Suppressor macrophage treated with lipopolysaccharide for 1 hour (primary cell): Measurements from ENCODE around the gene GANC.
"Not testable (repeated sequence)": the region's sequence is repeated elsewhere in the genome, so short reads cannot be mapped to it uniquely, and the experiment has no call there.

Experiments
- DNase-seq, 3 donors: peaks; one replicate each; pipeline ENCODE4 v3.0.0-alpha.2; 2020 to 2022

The GANC gene, protein sequence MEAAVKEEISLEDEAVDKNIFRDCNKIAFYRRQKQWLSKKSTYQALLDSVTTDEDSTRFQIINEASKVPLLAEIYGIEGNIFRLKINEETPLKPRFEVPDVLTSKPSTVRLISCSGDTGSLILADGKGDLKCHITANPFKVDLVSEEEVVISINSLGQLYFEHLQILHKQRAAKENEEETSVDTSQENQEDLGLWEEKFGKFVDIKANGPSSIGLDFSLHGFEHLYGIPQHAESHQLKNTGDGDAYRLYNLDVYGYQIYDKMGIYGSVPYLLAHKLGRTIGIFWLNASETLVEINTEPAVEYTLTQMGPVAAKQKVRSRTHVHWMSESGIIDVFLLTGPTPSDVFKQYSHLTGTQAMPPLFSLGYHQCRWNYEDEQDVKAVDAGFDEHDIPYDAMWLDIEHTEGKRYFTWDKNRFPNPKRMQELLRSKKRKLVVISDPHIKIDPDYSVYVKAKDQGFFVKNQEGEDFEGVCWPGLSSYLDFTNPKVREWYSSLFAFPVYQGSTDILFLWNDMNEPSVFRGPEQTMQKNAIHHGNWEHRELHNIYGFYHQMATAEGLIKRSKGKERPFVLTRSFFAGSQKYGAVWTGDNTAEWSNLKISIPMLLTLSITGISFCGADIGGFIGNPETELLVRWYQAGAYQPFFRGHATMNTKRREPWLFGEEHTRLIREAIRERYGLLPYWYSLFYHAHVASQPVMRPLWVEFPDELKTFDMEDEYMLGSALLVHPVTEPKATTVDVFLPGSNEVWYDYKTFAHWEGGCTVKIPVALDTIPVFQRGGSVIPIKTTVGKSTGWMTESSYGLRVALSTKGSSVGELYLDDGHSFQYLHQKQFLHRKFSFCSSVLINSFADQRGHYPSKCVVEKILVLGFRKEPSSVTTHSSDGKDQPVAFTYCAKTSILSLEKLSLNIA (N-terminal part only)

DNA sequence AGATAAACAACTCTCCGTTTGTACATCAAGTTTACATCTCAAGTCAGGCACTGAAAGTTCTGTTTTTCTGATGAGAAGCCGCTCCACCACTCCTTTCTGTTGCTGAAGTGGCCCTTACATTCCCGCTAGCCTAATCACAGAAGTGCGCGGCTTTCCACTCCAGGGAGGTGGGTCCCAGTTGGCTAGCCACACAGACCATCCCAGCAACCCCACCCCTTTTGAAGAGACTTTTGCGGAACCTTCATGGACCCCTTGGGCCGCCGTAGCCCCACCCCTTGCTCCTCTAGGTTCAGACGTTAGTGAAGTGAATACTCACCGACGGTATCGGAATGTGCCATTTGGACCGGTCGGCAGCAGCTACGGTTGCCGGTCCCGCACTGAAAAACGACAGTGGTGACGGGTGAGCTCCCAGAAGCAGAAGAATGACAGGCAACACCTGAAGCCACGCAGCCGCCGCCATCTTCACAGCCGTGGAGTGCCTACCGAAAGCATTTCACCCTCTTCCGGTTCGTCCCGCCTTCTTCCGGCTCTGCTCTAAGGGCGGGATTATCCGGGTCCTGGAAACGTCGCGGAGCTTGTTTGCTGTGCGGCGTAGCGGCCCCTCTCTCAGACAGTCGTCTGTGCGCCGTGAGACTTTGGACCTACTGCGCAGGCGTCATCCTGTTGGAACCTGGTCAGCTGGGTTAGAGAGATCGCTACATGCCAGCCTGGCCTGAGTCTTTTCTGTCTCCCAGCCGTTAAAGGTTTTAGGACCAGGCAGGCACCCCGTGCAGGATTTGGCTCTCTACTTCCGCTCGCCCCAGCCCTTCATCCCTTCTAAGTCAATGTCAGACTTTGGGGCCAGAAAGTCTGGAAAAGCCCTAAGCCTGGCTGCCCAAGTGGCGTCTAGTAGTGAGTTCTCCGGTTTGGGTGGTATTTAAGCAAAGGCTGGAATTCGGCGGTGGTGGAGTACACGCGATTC is at the start of gene GANC, which contains the start of gene TMEM87A:
GANC (plus strand) TSS at position 263 of the 961 bp plus-strand sequence. CDS start 1,281 bp downstream, outside the sequence.
TMEM87A (minus strand) TSS at position 495 of the 961 bp plus-strand sequence; CDS start at position 460, 35 bp downstream.
- DNase-seq, result peak; percentile 97 to 99 (median 98)

DNA sequence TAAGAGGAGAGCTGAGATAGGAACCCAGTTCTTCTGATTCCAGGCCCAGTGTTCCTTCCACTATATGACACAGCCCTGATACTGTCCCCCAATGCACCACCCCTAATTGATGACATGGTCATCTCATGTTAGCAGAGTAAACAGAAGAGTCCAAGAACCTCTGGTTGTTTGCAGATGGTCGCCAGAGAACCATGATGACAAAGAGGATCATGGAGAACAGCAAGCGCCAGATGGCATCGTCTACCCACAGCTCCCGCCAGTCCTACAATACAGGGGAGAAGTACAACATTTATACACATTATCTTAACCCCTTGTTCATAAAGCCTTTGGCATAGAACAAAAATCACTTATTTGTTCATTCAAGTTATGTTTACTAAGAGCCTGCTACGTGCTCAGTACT is 46.4 kb upstream of the GANC start:
- no peak for DNase-seq

DNA sequence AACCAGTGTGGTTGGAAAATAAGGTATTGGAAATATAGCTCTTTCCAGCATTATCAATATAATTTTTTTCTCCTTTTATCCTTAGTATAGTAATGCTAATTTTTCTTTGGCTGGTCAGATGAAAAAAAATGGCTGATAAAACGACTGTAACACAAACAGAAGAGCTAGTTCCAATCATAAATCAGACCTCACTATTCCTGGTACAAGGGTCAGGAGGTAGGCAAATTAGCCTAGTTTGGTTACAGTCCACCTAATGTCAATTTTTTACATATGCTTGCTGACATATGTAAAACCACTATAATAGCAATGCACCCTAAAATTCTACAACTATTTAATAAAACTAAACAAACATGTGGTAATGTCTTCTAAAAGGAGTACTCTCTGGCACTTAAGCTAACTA is 45.0 kb upstream of the GANC start:
- DNase-seq, result no peak

DNA sequence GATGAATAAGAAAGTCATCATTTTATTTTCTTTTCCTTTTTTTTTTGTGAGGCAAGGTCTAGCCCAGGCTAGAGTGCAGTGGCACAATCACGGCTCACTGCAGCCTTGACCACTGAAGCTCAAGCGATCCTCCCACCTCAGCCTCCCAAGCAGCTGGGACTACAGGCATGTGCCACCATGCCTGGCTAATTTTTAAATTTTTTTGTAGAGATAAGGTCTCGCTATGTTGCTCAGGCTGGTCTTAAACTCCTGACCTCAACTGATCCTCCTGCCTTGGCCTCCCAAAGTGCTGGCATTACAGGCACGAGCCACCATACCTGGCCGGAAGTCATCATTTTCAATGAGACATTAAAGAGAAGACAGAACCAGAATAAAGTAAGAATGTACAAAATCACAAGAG is 44.0 kb upstream of the GANC start:
- not testable (repeated sequence) for DNase-seq

DNA sequence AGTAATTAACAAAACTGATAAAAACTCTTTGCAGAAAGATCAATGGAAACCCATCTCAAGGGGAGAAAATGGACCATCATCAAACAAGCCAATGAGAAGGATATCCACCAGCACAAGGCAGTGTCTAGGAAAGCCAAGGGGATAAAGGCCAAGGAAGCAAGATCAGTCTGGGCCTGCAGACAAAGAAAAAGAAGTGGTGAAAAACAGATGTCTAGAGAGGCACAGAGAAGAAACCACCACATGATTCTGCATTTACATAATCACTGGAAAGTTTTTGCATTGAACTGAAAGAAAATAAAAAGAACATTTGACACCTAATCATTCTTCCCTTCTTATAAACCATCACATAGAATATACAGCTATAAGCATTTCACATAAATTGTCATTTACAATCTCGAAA is 41.9 kb upstream of the GANC start:
- DNase-seq, result no peak

DNA sequence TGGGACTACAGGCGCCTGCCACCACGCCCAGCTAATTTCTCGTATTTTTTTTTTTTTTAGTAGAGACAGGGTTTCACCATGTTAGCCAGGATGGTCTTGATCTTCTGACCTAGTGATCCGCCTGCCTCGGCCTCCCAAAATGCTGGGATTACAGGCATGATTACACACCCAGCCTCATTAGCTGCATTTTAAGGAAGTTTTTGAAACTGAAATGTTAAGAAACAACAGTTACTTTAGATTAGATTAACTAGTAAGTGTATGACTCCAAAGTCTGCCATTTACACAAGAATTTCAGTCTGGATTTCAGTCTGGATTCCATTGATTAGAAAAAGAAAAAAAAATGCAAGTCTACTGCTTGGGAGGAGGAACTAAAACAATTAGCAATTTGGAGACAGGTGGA is 40.4 kb upstream of the GANC start:
- DNase-seq, result no peak

DNA sequence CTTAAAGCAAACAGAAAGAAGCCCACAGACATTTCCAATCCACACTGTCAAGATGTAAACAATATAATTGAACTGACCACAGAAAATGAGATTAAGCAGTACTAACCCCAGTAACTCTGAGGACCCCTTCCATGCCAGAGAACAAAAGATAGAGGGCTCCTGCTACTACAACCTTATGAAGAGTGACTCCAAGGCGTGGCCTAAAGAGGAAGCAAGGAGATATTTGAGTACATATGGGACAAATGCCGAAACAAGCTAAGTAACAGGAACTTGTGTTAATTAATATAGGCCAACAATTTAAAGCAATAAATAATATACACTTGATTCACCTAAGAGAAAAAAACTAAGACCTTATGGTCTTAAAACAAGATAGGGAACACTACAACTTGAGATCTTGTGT is 39.9 kb upstream of the GANC start:
- DNase-seq, result peak in 1 of 3 donors; percentile 14

DNA sequence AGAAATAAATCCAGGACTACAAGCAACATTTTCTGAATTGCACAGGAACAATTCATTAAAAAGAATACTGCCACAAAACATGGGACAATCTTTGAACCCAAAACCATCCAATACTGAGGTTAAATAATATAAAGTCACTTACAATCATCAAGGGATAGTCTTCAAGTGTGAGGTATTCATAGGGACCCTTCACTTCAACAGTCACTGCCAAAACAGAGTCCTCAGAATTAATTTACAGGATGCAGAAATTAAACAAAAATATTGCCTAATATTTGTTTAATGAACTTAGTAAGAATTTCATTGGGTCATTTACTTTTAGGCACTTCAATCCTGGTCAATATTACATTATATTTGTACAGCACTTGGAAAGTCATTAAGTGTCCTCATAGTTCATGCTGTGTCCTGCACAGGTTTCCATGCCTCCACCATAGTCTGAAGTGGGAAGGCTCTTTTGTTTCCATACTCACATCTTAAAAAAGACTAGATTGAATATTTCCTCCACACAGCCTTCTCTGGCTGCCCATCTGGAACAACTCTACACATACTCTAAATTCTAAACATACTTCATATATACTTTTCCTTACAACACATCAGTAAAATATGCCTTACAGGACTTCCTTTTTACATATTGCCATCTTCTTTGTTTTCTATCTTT is 33.3 kb upstream of the GANC start:
- DNase-seq, result no peak

DNA sequence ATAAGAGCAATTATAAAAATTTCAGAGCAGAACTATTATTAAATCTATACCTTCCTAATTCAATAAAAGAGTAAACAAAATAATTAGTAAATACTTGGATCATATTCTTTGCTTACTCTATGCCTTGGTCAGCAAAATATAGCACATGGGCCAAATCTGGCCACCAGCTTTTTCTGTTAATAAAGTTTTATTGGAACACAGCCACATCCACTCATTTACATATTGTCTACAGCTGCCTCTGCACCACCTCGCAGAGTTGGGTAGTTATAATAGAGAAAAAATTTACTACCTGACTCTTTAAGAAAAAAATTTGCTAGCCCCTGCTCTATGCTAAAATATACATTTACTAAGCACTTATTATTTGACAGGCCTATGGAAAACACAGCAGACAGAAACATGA is 32.2 kb upstream of the GANC start:
- DNase-seq, result no peak

DNA sequence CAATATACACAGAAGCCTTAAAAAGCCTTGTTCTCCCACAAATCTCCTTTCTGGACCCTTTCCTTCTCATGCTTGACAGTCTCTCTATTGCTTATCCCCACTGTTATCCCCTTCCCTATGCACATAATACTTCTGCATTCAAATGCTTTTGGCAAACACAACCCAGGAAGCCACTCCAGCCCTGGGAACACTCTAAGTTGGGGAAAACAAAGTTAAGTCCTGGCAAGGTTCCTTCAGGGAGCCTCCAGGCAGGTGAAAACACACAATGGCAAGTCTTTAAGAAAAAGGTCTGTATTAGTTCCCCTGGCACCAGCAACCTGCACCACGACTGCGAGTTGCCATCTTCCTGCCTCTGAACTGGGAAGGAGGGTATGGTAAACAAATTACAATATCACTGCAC is 19.7 kb upstream of the GANC start:
- no peak for DNase-seq

DNA sequence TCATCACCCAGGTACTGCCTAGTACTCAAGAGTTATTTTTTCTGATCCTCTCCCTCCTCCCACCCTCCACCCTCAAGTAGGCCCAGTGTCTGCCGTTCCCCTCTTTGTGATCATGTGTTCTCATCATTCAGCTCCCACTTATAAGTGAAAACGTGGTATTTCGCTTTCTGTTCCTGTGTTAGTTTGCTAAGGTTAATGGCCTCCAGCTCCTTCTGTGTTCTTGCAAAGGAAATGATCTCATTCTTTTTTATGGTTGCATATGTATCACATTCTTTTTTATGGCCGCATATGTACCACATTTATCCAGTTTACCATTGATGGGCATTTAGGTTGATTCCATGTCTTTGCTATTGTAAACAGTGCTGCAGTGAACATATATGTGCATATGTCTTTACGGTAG is 8.2 kb upstream of the GANC start:
- no peak for DNase-seq

DNA sequence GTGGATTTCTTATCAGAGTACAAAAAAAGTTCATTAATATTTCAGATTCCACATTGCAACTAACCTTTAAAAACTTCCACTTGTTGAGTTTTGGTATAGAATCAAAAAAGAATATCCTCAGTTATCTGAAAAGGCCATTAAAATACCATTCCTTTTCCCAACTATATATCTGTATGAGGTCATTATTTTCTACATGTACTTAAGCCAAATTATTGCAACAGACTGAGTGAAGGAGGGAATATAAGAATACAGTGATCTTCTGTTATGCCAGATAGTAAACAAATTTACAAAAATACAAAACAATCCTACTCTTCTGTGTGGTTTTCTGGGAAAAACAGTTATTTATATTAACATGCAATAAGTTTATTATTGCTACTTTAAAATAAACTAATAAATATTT is 5.7 kb upstream of the GANC start:
- DNase-seq, result no peak

DNA sequence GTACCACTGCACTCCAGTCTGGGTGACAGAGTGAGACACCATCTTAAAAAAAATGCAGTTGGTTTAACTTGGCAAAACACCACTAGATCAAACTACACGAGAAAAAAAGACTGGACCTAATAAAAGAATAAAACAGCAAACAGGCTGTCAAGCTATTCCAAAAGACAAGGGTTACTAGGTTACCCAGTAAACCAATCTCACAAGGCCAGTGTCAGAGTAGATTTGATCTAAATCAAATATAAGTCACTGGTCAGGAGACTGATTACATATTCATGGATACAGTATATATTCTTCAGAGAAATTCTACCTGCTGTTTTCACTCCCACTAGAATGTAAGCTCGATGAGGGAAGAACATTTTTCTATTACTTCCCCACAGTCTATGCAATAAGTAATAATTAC is 2.5 kb upstream of the GANC start:
- no peak for DNase-seq

DNA sequence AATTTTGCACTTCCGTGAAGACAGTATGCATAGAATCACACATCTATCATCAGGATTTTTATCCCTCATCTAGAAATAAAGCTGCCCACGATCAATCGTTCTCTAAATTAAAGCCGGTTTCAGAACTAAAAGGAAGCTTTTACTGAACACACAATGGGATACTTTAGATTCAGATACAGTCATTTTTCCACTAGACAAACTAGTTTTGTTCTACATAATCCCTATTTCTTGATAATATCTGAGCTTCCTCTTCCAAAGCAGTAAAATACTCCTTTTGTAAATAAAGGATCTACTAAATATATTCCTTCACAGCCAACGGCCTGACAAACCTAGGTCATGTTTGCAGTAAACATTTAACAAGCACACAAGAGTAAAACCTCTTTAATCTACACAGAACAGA is 2.0 kb upstream of the GANC start:
- DNase-seq, result no peak

DNA sequence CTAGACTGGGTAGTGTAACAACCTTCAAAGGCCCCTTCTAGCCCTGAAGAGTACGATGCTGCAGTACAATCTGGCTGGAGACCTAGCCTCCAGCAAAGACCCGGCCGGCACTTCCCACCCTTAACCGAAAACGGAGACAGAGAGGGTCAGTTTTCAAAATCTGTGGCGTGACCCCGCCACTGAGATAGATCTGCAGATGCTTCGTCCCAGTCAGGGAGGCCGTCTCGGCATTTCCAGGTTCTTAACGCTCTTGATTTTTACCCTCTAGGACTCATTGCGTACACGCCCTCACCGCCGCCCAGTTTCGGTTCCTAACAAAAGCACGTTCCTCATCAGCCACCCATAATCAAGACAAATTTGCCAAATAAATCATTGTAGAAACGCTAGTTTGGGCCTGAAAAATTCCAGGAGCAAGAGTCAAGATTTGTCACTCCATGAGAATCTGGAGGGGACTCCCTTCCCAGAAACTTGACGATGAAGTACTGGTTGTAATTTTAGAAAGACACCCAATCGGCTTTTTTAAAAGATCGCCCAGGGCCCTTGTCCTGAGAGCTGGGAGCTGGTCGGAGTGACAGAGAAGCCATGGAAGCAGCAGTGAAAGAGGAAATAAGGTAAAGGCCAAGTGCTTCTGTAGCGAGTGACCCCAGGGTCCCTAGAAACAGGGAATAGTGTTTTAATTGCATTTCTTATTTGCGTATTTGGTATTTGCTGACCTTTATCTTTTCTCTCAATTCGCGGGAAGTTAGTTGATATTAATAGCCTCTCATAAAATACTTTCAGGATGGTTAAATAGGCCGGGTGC is 1.1 kb downstream of the GANC start:
- peak; percentile 85 to 87 (median 87) for DNase-seq

DNA sequence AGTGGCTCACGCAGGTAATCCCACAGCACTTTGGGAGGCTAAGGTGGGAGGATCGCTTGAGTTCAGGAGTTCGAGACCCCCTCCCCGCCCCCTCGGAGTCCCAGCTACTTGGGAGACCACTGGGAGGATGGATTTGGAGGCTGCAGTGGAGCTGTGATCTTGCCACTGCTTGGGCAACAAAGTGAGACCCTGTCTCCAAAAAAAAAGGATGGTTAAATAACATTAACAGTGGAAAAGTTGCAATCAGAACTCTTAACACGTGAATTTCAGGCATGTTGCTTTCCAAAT is 1.6 kb downstream of the GANC start:
- no peak for DNase-seq

DNA sequence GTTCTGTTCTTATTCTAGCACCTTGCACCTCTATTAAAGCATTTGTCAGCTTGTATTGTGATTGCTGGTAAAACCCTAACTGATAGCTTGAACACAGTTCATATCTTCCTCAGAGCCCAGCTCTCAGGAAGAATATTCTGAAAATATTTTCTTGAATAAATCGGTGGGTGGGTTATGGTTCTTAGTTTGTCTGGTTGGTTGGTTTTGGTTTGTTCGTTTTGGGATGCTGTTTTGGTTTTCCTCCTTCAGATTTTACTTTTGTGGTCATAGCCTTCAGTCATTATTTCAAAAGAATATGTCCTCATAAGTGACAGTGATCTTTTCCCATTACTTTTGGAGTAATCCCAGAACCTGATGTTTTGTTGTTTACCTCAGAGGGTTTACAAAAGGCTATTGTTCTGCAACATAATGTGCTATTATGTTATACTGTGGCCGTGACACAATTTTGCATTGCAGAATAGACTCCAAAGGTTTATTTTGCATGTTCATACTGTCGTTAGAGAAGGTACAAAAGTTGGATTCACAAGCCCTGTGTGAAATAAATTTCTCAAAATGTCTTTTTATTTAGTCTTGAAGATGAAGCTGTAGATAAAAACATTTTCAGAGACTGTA is 2.9 kb downstream of the GANC start:
- peak in 1 of 3 donors; percentile 24 for DNase-seq

DNA sequence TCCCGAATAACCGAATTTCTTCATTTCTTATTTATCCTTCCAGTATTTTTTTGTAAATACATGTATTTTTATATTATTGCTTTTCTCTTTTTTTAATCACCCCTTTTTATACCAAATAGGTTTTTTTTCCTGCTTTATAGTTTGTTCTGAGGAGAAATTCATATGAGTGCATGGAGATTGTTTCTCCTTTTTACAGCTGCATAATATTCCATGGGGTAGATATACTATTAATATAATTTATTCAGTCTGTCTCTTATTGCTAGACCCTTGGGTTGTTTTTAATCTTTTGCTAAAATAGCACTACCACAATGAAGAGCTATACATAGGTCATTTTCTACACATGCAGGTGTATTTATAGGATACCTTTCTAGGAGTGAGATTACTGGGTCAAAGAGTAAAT is 3.8 kb downstream of the GANC start:
- no peak for DNase-seq

DNA sequence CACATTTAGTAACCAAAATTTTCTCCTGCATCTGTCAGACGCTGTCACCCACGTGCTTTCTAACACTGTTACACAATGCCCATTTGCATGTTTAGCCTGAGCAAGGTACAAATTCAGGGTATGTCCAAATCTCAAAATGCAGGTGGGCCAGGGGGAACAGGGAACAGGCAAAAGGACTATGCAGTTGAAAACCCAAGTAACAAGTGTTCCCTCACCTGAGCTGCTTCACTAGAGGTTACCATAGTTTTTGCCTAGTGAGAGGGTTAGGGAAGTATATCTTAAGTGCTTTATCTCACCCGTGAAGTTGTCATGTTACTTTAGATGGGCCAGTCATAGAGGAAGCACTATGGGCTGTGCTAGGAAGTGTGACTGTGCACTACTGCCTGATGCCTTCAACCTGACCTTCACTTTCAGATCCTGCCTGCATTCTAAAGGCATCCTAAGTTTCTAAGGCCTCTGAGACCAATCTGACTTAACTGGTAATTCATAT is 6.3 kb downstream of the GANC start:
- DNase-seq, result peak; percentile 45 to 63 (median 55)

DNA sequence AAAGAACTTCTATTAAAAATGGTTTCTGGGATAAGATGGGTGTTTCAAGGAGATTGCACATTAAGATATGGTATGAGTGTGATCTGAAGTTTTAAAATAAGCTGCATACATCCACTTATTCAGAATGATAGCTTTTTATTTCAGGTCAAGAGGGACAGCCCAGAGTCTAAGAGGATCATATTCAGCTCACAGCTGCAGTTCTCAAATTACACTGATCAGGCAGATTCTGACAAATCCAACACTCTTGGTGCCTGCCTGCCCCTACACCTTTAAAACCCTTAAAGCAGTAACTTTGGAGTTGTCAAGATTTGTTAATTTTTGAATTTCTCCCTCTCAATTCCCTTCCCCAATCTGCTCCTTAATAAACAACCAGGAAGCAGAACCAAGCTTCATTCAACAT is 9.3 kb downstream of the GANC start:
- no peak for DNase-seq

DNA sequence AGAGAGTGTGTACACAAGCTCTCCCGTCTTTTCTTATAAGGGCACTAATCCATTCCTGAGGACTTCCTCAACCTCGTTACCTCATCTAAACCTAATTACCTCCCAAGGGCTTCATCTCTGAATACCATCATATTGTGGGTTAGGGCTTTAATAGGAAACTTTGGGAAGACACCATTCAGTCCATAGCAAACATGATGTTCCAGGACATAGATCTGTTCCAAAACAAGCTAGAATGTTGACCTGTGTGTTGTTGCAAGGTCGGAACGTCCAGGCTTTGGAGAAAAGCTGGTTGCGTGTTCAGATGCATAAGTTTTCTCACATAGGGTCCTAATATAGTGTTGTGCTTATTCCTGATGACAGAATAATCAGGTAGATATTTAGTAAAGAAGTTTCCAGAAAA is 9.9 kb downstream of the GANC start:
- DNase-seq, result no peak
